Activated CD8-positive, alpha-beta memory T cell treated with anti-CD3 and anti-CD28 coated beads for 1 hour (primary cell): Measurements from ENCODE around the gene RYR1.
"Not testable (repeated sequence)": the region's sequence is repeated elsewhere in the genome, so short reads cannot be mapped to it uniquely, and the experiment has no call there.

Experiments used
- DNase-seq, 2 donors: peaks; one replicate each; pipeline ENCODE4 v3.0.0-alpha.2; 2020; ENCODE audit warnings: low read depth in 1 of 2; ENCODE audit errors: extremely low read depth in 1 of 2

RYR1 gene

GRCh38 chr19:38559428-38560401 is 126.2 kb downstream of the RYR1 start:
- DNase-seq, result no peak

DNA sequence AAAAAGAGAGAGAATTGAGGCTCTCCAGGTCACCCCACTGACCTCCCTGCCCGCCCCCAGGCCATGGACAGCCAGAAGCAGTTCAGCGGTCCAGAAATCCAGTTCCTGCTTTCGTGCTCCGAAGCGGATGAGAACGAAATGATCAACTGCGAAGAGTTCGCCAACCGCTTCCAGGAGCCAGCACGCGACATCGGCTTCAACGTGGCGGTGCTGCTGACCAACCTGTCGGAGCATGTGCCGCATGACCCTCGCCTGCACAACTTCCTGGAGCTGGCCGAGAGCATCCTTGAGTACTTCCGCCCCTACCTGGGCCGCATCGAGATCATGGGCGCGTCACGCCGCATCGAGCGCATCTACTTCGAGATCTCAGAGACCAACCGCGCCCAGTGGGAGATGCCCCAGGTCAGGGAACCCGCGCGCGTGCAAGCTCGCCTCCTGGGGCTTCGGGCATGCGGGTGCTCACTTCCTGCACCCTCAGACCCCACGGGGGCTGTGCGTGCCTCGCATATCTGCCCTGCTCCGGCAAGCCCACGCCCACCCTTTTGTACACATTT is 127.6 kb downstream of the RYR1 start:
- no peak for DNase-seq

GRCh38 chr19:38561658-38562057 is 128.2 kb downstream of the RYR1 start:
- no peak for DNase-seq

- DNase-seq, result no peak
Measured at GRCh38 chr19:38562096-38562495, 128.6 kb downstream of the RYR1 start.

GRCh38 chr19:38563475-38563874 is 130.0 kb downstream of the RYR1 start:
- no peak for DNase-seq

DNA sequence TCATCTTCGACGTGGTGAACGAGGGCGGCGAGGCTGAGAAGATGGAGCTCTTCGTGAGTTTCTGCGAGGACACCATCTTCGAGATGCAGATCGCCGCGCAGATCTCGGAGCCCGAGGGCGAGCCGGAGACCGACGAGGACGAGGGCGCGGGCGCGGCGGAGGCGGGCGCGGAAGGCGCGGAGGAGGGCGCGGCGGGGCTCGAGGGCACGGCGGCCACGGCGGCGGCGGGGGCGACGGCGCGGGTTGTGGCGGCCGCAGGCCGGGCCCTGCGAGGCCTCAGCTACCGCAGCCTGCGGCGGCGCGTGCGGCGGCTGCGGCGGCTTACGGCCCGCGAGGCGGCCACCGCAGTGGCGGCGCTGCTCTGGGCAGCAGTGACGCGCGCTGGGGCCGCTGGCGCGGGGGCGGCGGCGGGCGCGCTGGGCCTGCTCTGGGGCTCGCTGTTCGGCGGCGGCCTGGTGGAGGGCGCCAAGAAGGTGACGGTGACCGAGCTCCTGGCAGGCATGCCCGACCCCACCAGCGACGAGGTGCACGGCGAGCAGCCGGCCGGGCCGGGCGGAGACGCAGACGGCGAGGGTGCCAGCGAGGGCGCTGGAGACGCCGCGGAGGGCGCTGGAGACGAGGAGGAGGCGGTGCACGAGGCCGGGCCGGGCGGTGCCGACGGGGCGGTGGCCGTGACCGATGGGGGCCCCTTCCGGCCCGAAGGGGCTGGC is 131.6 kb downstream of the RYR1 start:
- DNase-seq, result no peak

DNA sequence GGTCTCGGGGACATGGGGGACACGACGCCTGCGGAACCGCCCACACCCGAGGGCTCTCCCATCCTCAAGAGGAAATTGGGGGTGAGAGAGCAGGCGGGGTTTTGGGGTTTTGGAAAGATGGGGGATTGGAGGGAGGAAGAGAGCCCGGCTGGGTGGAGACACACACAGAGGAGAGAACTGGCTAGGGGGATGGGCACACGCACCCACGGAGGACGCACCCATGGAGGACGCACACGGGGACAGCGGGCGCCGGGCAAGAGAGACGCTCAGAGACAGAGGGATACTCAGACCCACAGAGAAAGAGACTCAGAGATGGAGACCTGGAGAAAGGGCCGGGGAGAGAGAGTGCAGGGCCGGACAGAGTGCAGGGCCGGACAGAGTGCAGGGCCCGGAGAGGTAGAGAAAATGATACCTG is 132.2 kb downstream of the RYR1 start:
- DNase-seq, result no peak

GRCh38 chr19:38569368-38569983 is 136.0 kb downstream of the RYR1 start:
- no peak for DNase-seq

GRCh38 chr19:38571682-38572081 is 138.2 kb downstream of the RYR1 start:
- no peak for DNase-seq

- no peak for DNase-seq
Measured at GRCh38 chr19:38577826-38578225, 144.3 kb downstream of the RYR1 start.

GRCh38 chr19:38579304-38579703 is 145.8 kb downstream of the RYR1 start:
- DNase-seq, result not testable (repeated sequence)

DNA sequence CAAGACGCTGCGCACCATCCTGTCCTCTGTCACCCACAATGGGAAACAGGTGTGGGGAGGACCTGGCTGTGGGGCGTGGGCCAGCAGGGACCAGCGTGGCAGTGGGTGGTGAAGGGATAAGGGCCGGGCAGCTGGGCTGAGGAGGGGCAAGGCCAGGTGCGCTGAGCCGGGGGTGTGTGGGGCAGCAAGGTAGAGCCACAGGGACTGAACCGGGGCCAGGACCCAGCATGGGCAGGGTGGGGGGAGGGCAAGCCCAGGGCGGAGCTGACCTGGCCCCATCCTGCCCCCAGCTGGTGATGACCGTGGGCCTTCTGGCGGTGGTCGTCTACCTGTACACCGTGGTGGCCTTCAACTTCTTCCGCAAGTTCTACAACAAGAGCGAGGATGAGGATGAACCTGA is 146.6 kb downstream of the RYR1 start:
- DNase-seq, result no peak

GRCh38 chr19:38583219-38583984 is 149.9 kb downstream of the RYR1 start:
- no peak for DNase-seq

- no peak for DNase-seq
Measured at GRCh38 chr19:38583985-38584305, 150.5 kb downstream of the RYR1 start.

- DNase-seq, result no peak
Measured at GRCh38 chr19:38587562-38587961, 154.1 kb downstream of the RYR1 start.

DNA sequence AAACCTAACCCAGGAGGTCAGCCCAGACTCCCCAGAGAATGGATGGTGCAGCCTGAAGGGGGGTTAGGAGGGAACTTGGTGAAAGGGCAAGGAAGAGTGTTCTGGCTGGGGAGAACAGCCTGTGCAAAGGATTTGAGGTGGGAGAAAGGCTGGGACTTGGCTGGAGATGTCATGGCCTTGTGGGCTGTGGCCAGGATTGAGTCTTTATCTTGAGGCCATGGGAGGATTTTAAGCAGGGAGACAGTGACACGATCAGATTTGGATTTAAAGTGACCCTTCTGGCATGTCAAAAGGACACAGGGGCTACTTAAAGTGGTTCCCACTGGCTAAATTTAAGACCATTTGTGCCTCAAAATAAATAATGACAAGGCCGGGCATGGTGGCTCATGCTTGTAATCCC is 154.6 kb downstream of the RYR1 start:
- DNase-seq, result no peak

- no peak for DNase-seq
Measured at GRCh38 chr19:38592940-38593339, 159.4 kb downstream of the RYR1 start.

DNA sequence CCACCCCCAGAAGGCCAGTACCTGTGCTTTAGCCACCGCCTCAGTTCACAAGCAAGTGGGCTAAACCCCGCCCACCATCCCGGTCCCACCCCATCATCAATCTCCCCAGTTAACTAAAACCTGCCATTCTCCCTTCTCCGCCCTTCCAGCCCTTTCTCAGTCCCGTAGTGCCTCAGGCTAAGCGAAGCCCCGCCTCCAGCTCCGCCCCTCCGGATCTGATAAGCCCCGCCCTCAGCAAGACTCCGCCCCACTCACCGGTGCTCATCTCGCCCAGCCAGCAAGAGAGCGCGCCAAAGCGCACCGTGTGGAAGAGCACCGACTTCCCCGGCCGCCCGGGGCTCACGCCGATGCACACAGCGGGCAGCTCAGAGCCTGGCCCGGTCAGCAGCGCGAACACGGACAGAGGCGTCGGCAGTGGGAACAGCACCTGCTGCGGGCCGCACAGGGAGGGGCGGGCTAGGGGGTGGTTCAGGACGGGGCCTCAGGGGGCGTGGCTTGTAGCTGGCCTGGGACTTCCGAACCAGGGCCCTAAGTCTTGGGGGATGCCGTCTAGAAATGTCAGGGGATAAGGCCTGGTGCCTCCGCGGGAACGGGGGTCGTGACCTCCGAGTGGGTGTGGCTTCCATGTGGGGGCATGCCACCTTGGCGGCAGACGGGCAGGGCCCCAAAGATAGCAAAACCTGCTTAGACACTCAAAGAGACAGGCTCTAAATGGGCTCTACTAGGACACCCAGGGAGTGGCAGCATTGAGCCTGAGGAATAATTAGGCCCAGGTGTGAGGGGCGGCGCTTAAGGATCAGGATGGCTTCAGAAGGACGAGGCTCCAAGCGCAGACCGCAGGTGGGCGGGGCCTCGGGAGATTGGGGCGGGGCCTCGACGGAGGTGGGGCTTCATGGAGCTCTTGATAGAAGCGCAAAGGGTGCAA is 162.8 kb downstream of the RYR1 start:
- DNase-seq, result no peak

DNA sequence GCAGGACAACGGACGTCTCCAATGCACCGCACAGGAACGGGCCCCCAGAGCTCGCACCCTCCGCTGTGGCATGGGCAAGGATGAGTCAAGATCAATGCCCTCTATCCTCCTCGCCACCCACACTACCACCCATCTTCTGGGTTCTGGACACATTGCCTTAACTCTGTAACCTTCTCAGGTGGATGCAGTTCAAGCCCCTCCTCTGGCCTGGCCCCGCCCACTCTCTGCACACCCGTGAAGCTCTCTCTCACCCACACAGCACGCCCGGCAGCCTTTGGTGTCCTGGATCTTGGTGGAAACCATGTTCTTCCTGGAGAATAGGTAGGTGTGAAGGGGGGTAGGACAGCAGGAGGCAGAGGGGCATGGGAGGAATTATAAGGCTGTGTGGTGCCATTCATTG is 163.6 kb downstream of the RYR1 start:
- DNase-seq, result no peak

DNA sequence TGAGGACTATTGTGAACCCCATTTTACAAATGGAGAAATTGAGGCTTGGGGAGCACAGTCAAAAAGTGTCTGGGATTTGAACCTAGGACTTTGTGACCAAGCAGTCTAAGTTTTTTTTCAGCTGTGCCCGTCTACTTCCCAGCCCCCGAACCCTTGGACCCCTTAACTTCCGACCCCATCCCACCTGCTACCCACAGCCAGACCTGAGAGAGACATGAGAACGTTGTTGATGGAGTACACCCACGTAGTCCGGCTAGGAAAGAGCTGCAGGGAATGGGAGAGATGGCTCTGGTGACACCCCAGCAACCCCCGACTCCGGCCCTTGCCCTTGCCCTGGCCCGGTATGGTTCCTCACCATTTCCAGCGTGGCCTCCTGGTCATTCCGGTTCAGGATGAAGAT is 166.2 kb downstream of the RYR1 start:
- DNase-seq, result no peak
